Inflammatory macrophage treated with lipopolysaccharide for 1 hour (primary cell): ENCODE data around the gene TWNK.
"Not testable (repeated sequence)": the region's sequence is repeated elsewhere in the genome, so short reads cannot be mapped to it uniquely, and the experiment has no call there.

ENCODE experiments used
- DNase-seq, 2 donors: peaks; one replicate each; pipeline ENCODE4 v3.0.0-alpha.2; 2020 to 2022

Gene TWNK

GRCh38 chr10:100975397-100975796 lies 11.9 kb upstream of the TWNK start:
- not testable (repeated sequence) for DNase-seq

DNA sequence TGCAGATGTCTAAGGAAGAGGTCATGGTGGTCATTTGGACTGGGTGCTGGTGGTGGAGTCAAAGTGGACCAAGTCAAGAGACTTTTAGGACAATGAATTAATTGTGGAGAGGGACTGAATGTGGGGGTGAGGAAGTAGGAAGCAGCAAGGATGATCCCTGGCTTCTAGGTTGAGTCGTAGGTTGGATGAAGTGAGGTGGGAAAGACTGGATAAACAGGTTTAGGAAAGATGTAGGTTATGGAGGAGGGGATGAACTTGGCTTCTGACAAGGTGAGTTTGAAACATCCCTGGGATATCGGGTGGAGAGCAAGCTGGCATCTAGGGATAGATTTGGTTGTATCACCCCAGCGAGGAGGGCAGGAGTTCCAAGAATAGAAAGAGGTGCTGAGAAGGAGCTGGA lies 10.4 kb upstream of the TWNK start:
- no peak for DNase-seq

- DNase-seq = no peak
These were observed 9.9 kb upstream of the TWNK start for GRCh38 chr10:100977436-100977835.

DNA sequence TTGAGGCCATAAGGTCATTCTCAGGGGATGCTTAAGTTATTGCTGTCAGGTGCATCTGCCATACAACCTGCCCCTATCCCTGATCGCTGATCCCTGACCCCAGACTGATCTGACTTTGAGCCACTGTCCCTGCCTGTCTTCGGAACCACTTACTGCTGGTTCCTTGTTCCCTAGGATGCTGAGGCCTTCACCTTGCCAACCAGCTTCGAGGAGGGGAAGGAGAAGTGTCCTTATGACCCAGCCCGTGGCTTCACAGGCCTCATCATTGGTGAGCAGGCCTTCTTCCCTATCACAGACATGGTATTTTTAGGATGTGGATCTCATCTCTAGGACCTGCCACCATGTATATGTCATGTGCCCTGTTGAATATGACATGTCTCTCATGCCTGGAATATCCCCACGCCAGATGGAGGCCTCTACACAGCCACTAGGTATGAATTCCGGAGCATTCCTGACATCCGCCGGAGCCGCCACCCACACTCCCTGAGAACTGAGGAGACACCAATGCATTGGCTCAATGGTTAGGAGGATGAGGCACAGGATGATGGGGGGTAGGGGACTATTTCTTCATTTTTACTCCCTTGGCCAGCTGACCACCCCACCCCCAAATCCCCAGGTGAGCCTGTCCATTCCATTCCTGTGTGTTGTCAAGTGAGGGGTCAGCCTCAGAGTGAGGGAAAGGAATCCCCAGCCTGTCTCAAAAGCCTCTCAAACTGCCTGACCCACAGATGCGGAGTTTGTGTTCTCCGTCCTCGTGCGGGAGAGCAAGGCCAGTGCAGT lies 9.0 kb upstream of the TWNK start:
- DNase-seq = no peak

DNA sequence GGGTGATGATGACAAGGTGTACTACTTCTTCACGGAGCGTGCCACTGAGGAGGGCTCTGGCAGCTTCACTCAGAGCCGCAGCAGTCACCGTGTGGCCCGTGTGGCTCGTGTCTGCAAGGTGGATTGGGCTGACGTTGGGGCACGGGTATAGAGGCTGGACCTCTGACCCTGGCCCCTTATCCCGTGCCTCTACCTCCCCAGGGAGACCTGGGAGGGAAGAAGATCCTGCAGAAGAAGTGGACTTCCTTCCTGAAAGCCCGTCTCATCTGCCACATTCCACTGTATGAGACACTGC lies 8.5 kb upstream of the TWNK start:
- no peak for DNase-seq

DNA sequence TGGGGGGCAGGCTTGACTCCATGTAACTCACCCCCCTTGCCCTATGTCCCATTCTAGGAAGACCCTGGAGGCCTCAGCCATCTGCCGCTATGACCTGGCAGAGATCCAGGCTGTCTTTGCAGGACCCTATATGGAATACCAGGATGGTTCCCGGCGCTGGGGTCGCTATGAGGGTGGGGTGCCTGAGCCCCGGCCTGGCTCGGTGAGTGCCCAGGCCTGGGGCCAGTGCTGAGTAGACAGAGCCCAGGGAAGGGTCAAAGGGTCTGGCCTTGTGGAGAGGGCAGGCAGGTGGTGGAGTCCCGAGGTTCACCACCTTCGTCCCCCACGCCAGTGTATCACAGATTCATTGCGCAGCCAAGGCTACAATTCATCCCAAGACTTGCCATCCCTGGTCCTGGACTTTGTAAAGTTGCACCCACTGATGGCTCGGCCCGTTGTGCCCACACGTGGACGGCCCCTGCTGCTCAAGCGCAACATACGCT lies 7.5 kb upstream of the TWNK start:
- DNase-seq = no peak

GRCh38 chr10:100980311-100980710 lies 7.0 kb upstream of the TWNK start:
- DNase-seq = no peak

DNA sequence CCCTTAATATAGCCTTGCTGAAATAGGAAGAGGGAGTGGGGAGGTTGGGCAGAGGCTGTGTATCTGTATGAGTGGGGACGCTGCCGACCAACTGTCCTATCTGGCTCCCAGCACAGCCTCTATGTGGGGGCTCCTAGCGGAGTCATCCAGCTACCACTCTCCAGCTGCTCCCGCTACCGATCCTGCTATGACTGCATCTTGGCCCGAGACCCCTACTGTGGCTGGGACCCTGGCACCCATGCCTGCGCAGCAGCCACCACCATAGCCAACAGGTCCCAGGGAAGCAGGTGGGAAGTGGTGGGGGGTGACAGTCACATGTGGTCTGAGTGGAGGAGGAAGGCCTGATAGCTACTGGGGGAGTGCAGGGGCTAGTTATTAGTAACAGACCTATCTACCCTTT lies 6.6 kb upstream of the TWNK start:
- DNase-seq = no peak

- no peak for DNase-seq
These were observed 6.1 kb upstream of the TWNK start for GRCh38 chr10:100981178-100981772.

GRCh38 chr10:100982916-100983830 lies 4.2 kb upstream of the TWNK start:
- no peak for DNase-seq

DNA sequence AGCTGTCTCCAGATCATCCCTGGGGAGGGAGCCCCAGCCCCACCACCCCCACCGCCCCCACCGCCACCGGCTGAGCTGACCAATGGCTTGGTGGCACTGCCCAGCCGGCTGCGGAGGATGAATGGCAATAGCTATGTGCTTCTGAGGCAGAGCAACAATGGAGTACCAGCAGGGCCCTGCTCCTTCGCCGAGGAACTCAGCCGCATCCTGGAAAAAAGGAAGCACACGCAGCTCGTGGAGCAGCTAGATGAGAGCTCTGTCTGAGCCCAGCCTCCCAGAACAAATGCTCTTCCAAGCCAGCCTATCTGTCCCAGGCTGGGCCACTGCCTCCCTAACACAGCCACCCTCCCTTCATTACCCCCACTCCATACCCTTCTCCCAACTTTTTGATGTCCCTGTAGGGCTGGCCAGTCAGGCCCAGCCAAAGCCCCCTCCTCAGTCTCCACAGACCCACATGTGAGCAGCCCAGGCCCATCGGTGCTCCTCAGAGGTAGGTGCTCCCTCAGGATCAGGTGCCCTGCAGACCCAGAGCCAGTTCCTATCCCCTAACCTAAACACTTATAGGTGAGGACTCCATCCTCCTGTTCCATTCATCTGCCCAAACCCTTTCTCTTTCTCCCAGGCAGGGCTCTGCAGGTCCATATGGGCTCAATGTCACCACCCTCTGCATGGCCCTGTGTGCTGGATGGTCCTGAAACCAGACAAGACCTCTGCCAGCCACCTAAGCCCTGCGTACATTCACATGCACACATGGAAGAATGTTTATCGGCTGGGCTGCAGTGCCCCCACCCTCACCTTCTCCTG lies 3.3 kb upstream of the TWNK start:
- DNase-seq = no peak

DNA sequence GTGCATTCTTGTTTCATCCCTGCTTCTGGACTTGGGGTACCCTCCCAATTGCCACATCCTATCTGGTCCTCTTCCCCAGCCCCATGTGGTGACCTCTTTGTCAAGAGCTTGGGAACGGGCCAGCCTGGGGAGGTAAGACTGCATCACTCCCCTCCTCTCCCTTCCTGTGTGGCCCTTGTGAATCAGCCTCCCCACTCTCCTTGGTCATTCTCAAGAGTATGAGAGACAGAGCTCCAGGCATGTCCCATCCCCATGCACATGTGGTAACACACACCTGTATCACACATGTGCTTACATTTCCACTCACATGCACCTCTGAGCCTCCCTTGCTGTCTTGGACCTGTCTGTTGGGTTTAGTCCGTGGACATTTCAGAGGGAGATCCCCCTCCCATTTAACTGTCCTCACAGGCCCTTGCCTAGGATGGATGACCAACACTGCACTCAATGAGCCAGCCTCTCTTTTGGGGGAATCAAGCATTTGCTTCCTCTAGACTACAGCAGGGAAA lies 2.6 kb upstream of the TWNK start:
- no peak for DNase-seq

GRCh38 chr10:100985336-100985735 lies 2.0 kb upstream of the TWNK start:
- no peak for DNase-seq

GRCh38 chr10:100986623-100986951 lies 756 bp upstream of the TWNK start:
- DNase-seq = no peak

DNA sequence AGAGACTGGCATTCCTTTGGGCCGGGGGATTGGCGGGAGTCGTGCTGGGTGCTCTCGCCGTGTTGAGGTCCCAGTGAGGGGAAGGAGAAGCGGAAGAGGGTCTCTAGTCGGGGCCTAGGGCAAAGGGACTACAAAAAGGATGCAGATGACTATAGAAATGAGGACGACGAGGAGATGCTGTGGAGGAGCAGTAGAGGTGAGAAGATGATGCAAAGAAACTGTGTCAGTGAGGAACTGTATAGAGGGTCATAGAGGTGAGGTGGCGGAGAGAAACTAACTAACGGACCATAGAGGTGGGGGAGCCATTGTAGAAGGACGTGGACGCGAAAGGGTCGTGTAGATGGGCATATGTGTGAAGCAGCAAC lies 324 bp downstream of the TWNK start:
- DNase-seq = no peak

DNA sequence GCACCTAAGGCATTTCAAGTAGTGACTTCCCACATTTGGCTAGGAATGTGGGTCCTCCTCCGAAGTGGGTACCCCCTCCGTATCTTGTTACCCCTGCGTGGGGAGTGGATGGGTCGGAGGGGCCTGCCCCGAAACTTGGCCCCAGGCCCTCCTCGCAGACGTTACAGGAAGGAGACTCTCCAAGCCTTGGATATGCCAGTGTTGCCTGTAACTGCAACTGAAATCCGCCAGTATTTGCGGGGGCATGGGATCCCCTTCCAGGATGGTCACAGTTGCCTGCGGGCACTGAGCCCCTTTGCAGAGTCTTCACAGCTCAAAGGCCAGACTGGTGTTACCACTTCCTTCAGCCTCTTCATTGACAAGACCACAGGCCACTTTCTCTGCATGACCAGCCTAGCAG lies 823 bp downstream of the TWNK start:
- DNase-seq = no peak

DNA sequence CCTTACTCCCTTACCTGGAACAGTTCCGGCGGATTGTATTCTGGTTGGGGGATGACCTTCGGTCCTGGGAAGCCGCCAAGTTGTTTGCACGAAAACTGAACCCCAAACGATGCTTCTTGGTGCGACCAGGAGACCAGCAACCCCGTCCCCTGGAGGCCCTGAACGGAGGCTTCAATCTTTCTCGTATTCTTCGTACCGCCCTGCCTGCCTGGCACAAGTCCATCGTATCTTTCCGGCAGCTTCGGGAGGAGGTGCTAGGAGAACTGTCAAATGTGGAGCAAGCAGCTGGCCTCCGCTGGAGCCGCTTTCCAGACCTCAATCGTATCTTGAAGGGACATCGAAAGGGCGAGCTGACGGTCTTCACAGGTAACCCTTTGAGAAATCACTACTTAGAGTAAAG lies 1.7 kb downstream of the TWNK start:
- no peak for DNase-seq

GRCh38 chr10:100993986-100994708 lies 6.8 kb downstream of the TWNK start:
- DNase-seq = peak in 1 of 2 donors; percentile 40

GRCh38 chr10:100995181-100995580 lies 7.8 kb downstream of the TWNK start:
- no peak for DNase-seq

DNA sequence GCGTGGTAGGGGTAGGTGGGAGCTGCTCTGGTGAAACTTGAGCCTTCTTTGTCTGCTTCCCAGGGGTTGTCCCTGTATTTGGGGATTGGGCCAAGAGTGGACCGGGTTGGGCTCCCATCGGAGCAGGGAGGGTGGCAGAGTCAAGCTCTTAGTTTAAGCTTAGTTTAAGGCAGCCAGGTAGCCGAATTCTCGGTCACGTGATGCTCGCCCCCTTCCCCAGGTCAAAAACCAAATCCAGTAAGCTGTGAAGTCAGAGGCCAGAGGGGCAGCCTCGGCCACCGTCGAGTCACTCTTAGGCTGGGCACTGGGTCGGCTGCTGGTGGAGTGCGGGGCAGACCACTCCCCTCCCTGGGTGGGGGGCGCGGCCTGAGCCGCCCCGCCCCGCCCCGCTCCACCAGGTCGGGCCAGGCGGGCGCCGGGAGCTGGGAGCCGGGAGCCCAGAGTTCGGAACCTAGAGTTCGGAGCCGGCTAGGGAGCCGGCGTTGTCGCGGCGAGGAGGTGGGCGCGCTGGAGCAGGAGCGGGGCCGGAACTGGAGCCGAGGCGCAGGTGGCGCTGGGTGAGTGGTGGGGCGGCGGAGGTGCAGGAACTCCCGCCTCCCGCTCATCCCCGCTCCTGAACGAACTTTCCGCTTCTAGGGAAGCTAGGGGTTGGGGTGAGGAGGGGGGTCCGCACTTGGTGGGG lies 9.5 kb downstream of the TWNK start:
- DNase-seq = no peak

DNA sequence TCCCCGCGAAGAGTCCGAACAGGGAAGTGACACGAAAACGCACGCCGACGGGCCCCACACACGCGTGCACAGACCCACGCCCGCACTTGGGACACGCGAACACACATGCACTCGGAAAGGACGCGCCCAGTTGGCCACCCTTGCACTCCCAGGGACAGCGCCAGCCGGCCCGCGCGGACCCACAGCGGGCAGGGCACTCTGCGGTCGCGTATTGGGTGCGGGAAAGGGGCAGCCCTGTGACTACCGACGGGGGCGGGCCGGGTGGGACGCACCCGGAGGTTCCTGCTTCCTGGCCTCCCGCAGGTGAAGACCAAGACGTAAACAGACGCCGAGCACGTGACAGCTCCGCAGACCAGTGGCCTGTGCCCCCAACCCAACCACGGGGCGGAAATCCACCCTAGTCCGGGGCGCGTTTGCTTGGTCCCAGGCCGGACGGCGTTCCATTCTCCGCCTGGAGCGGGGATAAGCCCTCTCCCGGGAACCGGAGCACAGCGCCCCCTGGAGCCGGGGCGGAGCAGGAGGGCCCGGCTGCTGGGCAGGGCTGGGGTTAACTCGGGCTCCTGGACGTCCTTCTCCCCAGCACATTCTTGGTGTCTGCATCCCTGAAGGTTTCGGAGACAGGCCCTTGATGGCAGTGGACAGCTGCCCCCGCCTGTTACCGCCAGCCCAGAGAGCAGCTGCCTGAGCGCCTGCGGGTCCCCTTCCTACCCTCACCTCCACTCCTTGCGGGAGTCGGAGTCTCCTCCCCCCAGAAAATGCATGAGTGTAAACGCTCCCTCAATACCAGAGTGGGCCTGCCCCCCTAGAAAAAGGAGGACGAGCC lies 10.2 kb downstream of the TWNK start:
- DNase-seq = peak; percentile 55 to 86
